Left lung (tissue), 10 donors: ENCODE data around the gene MAN1C1. TPM values are rescaled to one million over a fixed set of nuclear protein-coding genes. Genes with fewer than 3 reads are reported as not detected.

Source experiments
- ATAC-seq: fragments of 200-7000 bp; cut with Tn5 transposase; one replicate; pipeline ENCODE4 v1.9.1; 2020; ENCODE audit warnings: moderate library complexity
- DNase-seq, 4 donors: peaks; one replicate each; pipeline ENCODE4 v3.0.0-alpha.2; 2013 to 2020
- H3K27ac ChIP-seq, 2 donors: fragments of 200-600 bp; sonication (generic) in 1 of 2; one replicate each; pipeline versions ENCODE4 v1.5.0 to v1.8.0; 2020 to 2021
- H3K27me3 ChIP-seq, 2 donors: fragments of 200-600 bp; sonication (generic) in 1 of 2; one replicate each; pipeline versions ENCODE4 v1.5.0 to v1.8.0; 2020 to 2021
- H3K36me3 ChIP-seq, 2 donors: fragments of 200-600 bp; sonication (generic) in 1 of 2; one replicate each; pipeline versions ENCODE4 v1.5.0 to v1.8.0; 2020 to 2021
- H3K4me1 ChIP-seq, 2 donors: fragments of 200-600 bp; one replicate each; pipeline ENCODE4 v1.8.0; 2021
- H3K4me3 ChIP-seq, 2 donors: fragments of 200-600 bp; sonication (generic) in 1 of 2; one replicate each; pipeline versions ENCODE4 v1.5.0 to v1.8.0; 2020 to 2021; ENCODE audit warnings: mild to moderate bottlenecking in 1 of 2
- H3K9me3 ChIP-seq, 2 donors: fragments of 200-600 bp; sonication (generic) in 1 of 2; one replicate each; pipeline versions ENCODE4 v1.5.0 to v1.8.0; 2020 to 2021
- CTCF ChIP-seq, 2 donors: fragments of 200-600 bp; sonication (generic) in 1 of 2; IDR thresholded peaks; one replicate each; pipeline versions ENCODE4 v1.5.0 to v1.8.0; 2021; ENCODE audit warnings: antibody characterized with exemption in 2 of 2
- intact Hi-C, 2 donors: fragments of 100-400 bp; cut with DNase I; formaldehyde crosslinking; loops; one replicate each; pipeline versions ENCODE4 v1.11.2 to v1.14.2; 2022
- polyA plus RNA-seq, 6 donors: library from polyadenylated mRNA; unstranded; fragments of 120-200 nt; gene quantifications; one replicate each; pipeline ENCODE4 v1.2.1, GENCODE V29; 2013; ENCODE audit not compliant: insufficient read length in 6 of 6
- total RNA-seq, 2 donors: library from RNA; stranded (reverse); fragmentation: NEBNext Ultra II Directional; extraction: Animal tissue kit (Norgen Biotek cat#: 25700); gene quantifications; one replicate each; pipeline ENCODE4 v1.2.1, GENCODE V29; 2021
- donor health status: DM: no; HTN: yes; CAD: no.
- donor health status: DM: no; HTN: no; CAD: no.

MAN1C1 gene
- total and polyA plus RNA-seq, 8 donors: 14.9 to 20.3 (median 16.1) TPM

GRCh38 chr1:25609921-25610320, 6.7 kb upstream of the MAN1C1 start:
- H3K4me1 ChIP-seq: peaks cover 5 to 7% of the 10 kb centered on the region in 2 donors
- H3K4me3 ChIP-seq: no peak overlapping the region
- H3K9me3 ChIP-seq: no peaks in the 10 kb centered on the region
- ATAC-seq (no peak), DNase-seq (peak in 1 of 4 donors; percentile 53)
- intact Hi-C loops: loop anchor here in 1 of 2 donors (5.0 to 10.0 kb wide), 2 partner anchors 135 to 187 kb away; no protein-coding TSS in a partner anchor
- peaks cover 0 to 9% of the 10 kb centered on the region in 2 donors for H3K27me3 ChIP-seq
- TF ChIP-seq CTCF (IDR thresholded peaks at IDR 0.05): no peak
- no peaks in the 10 kb centered on the region for H3K36me3 ChIP-seq
- H3K27ac ChIP-seq: no peak overlapping the region

GRCh38 chr1:25610822-25611630, 5.6 kb upstream of the MAN1C1 start:
- no peak for TF ChIP-seq CTCF (IDR thresholded peaks at IDR 0.05)
- H3K27ac ChIP-seq: no peak overlapping the region
- intact Hi-C loops: loop anchor here in 1 of 2 donors (10.0 kb wide), 1 partner anchor 134 kb away; no protein-coding TSS in a partner anchor
- H3K4me3 ChIP-seq: no peak overlapping the region
- ATAC-seq (no peak), DNase-seq (no peak)
- H3K4me1 ChIP-seq: peaks cover 5 to 15% of the 10 kb centered on the region in 2 donors
- no peaks in the 10 kb centered on the region for H3K9me3 ChIP-seq
- H3K36me3 ChIP-seq: no peaks in the 10 kb centered on the region
- H3K27me3 ChIP-seq: peaks cover 0 to 9% of the 10 kb centered on the region in 2 donors

- intact Hi-C loops: loop anchor here in 1 of 2 donors (10.0 kb wide), 1 partner anchor 133 kb away; no protein-coding TSS in a partner anchor
- H3K9me3 ChIP-seq: no peaks in the 10 kb centered on the region
- H3K4me3 ChIP-seq: no peak overlapping the region
- no peaks in the 10 kb centered on the region for H3K36me3 ChIP-seq
- DNase-seq (no peak), ATAC-seq (no peak)
- H3K27ac ChIP-seq: no peak overlapping the region
- peaks cover 0 to 9% of the 10 kb centered on the region in 2 donors for H3K27me3 ChIP-seq
- TF ChIP-seq CTCF (IDR thresholded peaks at IDR 0.05): no peak
- H3K4me1 ChIP-seq: peaks cover 5 to 18% of the 10 kb centered on the region in 2 donors
Observed at GRCh38 chr1:25611843-25612242, 4.7 kb upstream of the MAN1C1 start.

GRCh38 chr1:25612421-25612820, 4.2 kb upstream of the MAN1C1 start:
- intact Hi-C loops: loop anchor here in 1 of 2 donors (10.0 kb wide), 1 partner anchor 132 kb away; no protein-coding TSS in a partner anchor
- no peak for ATAC-seq

More at GRCh38 chr1:25612421-25612820, 4.2 kb upstream of the MAN1C1 start:
- Histone ChIP-seq H3K27ac (no peak overlapping the region), H3K4me1 (peaks cover 5 to 18% of the 10 kb centered on the region in 2 donors), H3K9me3 (no peaks in the 10 kb centered on the region), H3K4me3 (no peak overlapping the region), H3K27me3 (peaks cover 0 to 9% of the 10 kb centered on the region in 2 donors), H3K36me3 (no peaks in the 10 kb centered on the region)
- no peak for DNase-seq
- TF ChIP-seq CTCF (IDR thresholded peaks at IDR 0.05): no peak
